GM18502 (cell line): ENCODE measurements around the gene ACSF2.

Experiments used
- ATAC-seq: cut with Tn5 transposase; IDR thresholded peaks from one replicate; pipeline ENCODE4 v1.9.1; 2021; ENCODE audit warnings: mild to moderate bottlenecking; ENCODE audit not compliant: unreplicated experiment, poor library complexity

Gene ACSF2

DNA sequence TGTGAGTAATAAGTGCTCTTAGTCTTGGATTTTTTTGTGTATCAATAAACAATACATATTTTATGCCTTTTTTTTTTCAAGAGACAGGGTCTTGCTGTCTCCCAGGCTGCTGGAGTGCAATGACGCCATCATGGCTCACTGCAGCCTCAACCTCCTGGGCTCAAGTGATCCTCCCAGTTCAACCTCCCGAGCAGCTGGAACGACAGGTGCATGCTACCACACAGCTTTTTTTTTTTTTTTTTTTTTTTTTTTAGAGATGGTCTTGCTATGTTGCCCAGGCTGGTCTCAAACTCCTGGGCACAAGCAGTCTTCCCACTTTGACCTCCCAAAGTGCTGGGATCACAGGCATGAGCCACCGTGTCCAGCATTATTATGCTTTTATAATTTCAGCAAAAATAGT lies 13.0 kb downstream of the ACSF2 start:
- ATAC-seq, result no peak

DNA sequence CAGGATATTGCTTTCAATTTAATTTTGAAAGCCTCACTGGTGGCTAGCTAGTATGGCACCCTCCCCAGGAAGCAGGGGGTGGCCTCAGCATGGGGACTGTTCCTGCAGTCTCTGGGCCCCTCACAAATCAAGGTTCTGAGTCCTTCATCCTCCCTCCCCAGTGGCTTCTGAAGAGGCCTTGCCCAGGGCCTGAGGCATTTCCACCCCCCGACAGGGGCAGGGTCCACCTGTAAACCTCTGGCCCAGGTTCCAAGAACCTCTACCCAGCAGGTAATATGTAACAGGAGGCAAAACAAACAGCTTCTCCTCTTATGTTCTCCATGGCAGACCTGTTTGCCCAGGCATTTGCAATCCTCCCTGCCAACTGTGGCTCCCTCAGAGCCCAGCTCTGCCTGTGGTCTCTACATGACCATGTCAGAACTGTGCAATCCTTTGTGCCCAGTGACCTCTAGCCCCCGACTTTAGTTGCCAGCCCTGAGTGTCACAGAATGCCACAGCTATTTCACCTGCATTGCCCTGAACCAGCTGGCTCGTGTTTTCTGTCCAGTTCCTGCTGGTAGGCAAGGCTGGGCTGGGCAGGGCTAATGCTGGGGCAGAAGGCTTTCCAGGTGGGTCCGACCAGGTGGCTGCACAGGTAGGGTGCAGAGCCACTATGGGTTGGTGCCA lies 14.3 kb downstream of the ACSF2 start:
- no peak for ATAC-seq

DNA sequence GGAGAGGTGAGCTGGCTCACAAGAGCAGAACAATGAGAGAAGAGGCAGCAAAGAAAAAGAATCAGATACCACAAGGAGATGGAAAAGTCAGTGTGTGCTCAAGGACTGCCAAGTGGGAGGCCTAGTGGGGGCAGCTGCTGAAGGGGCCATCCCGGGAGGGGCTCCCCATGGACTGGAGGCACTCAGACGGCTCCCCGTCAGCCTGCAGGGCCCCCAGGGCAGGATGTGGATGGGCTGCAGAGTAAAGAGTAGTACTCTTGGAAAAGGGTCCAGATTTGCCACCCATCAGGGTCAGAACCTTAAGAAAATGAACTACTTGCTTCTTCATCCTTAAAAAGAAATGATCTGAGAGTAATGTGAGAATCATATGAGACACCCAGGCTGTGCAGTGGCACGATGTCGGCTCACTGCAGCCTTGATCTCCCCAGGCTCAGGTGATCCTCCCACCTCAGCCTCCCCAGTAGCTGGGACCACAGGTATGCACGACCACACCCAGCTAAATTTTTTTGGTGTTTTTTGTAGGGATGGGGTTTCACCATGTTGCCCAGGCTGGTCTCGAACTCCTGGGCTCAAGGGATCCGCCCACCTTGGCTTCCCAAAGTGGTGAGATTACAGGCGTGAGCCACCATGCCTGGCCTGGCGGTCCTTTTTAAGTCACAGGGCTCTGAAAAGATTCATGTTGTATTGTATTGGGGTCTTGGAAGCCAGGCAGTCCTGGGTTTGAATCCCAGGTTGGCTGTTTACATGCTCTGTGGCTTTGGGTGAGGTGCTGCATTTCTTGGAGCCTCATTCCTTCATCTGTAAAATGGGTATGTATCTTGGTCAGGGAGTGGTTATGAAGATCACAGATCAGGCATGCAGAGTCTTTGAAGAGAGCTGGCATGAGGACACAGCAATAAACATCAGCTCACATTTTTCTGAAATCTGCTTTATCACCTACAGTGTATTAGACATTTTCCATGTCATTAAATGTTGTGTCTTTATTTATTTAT lies 15.1 kb downstream of the ACSF2 start:
- ATAC-seq, result no peak

DNA sequence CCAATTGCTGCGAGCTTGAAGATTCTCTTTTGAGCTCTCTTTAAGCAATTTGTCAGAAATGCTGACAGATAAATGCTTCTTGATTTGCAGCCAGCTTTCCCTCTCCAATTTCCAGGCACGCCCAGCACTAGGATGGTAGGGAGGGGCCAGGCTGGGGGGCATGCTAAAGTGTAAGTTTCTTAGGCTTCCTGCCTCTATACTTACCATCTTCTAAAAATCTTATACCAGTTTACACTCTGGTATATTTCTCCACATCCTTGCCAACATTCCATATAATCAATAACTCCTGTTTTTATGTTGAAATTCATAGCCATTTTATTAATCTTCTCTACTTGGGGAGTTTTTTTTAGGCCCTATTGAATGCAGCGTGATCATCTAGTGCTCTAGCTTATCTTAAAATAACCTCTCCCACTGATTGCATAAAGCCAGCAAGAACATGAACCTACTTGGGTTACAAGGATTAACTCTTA lies 17.5 kb downstream of the ACSF2 start:
- ATAC-seq, result no peak

DNA sequence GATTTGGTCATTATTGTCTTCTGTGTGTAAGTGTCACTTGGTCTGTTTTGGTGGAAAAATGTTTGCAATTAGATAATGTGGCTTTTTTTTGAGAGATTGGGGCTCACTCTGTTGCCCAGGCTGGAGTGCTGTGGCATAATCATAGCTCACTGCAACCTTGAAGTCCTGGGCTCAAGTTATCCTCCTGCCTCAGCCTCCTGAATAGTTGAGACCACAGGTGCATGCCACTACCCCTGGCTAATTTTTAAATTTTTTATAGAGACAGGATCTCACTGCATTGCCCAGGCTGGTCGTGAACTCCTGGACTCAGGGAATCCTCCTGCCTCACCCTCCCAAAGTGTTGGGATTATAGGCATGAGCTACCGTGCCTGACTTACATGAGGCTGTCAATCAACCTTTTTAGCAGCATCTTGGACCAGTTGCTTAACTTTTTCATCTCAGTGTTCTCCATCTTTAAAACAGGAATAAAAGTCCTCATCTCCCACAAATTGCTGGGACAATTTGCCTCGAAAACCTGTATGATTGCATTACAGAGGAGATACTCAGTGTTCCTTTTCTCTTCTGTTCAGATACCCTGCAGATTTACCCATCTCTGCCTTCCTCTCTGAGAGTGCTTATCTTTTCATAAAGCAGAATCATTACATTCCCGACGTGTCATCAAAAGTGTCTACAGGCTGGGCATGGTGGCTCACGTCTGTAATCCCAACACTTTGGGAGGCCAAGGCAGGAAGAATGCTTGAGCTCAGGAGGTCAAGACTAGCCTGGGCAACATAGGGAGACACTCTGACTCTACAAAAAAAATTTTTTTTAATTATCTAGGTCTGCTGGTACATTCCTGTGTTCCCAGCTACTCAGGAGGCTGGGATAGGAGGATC lies 19.1 kb downstream of the ACSF2 start:
- no peak for ATAC-seq

DNA sequence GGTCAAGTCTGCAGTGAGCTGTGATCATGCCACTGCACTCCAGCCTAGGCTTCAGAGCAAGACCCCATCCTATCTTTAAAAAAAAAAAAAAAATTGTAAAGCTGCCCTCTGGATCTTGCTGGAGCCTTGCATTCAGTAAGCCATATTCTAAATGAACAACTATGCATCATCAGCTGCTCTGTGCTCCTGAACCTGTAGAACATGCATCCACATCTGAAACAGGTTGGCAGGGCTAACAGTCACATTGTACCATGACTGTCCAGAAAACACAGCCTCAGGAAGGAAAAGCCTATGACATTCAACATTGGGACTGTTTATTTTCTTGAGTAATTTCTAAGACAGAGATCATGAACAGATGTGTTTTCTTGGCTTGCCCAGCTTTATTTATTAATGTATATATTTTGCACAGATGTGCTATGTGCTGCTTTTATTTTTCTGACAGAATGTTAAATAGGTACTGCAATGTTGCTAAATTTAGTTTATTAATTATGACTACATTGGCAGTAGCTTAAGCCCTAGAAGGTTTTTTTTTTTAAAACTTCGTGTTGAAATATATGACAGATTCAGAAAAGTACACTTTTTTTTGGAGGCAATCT lies 19.8 kb downstream of the ACSF2 start:
- no peak for ATAC-seq

DNA sequence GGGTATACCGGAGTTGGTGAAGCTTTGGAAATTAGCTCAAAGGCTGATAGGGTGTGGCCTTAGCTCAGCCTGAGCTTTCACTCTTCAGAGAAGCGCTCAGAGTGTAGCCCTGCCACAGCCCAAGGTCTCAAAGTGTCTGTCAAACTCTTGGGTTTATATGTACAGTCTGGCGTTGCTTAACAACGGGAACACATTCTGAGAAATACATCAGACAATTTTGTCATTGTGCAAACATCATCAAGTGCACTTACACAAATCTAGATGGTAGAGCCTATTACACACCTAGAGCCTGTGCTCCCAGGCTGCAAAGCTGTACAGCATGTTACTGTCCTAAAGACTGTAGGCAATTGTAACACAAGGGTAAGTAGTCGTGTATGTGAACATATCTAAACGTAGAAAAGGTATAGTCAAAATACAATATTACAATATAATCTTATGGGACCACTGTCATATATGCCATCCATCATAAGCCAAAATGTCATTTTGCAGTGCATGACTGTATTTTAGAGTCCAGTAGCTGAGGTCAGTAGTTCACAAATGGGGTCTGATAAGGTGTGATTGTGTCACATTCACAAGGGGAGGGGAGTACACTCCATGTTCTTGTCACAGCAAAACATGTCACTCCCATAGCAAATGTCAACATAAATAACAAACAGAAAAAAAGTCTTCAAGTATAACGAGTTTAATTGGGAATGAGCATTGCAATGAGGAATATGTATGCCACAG lies 22.0 kb downstream of the ACSF2 start:
- ATAC-seq, result no peak

DNA sequence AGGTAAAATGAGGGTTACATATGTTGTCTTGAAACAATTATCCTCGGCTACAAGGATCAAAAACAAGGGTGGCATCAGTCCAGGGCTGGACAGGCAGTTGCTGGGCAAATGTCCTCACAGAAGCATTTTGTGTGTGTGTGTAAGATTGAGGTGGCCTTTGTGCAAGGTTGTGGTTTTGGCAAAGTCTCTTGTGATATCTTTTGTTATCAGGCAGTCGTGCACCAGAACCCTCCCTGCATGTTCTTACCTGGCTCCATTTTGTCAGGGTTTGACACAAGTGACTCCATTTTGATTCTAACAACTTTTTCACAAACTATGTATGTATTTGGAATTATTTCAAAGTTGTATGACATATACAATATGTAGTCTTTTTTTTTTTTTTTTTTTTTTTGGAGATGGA lies 22.6 kb downstream of the ACSF2 start:
- ATAC-seq, result no peak

DNA sequence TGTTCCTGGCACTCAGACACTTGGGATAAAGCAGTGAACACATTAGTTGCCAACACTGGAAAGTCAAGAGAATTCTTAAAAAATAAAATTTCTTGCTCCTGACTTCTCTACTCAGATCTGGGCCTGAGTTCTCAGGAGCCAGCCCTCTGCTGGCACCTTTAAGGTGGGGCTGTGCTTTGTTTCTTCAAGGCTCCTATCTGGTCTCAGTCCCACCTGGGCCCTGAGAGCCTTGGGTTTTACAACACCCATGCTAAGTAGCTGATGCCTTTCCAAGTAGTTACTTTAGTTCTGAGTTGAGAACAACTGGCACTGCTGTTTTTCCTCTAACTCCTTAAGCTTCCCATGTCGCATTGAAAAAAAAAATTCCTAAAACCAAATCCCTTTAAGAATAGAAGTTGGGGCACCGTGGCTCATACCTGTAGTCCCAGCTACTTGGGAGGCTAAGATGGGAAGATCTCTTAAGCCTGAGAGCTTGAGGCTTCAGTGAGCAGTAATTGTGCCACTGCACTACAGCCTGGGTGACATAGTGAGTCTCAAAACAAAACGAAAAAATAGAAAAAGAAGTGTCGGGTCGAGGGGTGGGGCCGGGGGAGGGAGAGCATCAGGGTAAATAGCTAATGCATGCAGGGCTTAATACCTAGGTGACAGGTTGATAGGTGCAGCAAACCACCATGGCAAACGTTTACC lies 26.1 kb downstream of the ACSF2 start:
- no peak for ATAC-seq

DNA sequence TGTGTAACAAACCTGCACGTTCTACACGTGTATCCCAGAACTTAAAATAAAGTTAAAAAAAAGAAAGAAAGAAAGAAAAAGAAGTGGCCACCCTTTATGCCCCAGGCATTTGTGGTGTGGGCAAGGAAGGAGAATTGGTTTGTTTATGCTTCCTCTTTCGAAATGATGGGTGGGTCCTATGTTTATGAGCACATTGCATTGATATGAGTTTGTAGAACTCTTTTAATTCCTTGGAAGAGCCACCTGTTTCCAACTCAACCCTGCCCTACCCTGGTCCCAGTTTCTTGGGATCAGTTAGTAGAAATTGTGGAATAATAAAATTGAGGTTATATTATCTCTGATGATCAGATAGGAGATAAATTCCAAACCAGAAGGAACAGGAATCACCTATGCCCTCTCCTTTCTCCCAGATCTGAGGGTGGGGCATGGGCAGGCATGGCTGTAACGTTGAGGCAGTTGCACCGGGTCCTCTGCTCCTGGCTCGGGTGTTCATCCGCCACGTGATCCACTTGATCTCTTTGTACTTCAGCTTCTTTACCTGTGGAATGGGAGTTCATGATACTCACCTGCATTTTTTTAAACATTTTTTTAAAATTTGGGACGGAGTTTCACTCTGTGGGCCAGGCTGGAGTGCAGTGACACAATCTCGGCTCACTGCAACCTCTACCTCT lies 26.7 kb downstream of the ACSF2 start:
- ATAC-seq, result no peak

DNA sequence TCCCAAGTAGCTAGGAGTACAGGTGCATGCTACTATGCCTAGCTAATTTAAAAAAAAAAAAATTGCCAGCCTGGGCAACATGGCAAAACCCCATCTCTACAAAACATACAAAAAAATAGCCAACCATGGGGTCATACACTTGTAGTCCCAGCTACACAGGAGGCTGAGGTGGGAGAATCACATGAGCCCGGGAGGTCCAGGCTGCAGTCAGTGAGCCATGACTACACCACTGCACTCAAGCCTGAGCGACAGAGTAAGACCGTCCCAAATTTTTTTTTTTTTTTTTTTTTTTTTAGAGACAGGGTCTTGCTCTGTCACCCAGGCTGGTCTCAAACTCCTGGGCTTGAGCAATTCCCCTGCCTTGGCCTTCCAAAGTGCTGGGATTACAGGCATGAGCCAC lies 27.9 kb downstream of the ACSF2 start:
- ATAC-seq, result no peak

DNA sequence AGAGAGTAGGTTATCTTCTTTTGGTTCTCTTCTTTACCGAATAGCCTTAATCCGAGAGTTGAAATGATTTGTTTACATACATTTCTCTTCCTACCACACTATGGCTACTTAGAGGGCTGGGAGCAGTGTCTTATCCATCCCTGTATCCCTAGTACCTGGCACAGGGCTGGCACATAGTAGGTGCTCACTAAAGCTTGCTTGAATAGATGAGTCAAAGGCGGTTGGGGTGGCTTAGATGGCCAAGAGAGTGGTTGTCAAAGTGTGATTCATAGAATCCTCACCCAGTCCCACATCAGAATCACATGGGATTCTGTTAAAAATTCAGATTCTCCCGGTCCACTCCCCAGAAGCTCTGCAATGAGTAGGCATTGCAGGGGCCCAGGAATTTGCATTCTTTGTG lies 31.6 kb downstream of the ACSF2 start:
- no peak for ATAC-seq

DNA sequence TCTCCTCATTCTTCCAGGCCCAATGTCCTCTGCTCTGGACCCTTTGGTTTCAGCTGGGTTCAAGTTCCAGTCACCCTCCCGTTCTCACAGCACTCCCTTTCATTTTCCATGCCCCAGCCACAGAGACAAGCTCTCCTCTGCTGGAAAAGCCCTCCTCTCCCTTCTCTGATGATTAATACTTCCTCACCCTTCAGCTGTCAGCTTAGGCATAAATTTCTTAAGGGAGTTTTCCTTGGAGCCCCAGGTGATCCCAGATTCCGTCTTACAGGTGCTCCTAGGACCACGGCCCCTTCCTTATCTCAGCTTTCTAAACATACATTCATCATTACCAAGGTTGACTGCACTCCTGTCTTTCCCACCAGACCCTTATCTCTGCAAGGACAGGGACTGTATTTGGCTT lies 32.3 kb downstream of the ACSF2 start:
- ATAC-seq, result no peak

DNA sequence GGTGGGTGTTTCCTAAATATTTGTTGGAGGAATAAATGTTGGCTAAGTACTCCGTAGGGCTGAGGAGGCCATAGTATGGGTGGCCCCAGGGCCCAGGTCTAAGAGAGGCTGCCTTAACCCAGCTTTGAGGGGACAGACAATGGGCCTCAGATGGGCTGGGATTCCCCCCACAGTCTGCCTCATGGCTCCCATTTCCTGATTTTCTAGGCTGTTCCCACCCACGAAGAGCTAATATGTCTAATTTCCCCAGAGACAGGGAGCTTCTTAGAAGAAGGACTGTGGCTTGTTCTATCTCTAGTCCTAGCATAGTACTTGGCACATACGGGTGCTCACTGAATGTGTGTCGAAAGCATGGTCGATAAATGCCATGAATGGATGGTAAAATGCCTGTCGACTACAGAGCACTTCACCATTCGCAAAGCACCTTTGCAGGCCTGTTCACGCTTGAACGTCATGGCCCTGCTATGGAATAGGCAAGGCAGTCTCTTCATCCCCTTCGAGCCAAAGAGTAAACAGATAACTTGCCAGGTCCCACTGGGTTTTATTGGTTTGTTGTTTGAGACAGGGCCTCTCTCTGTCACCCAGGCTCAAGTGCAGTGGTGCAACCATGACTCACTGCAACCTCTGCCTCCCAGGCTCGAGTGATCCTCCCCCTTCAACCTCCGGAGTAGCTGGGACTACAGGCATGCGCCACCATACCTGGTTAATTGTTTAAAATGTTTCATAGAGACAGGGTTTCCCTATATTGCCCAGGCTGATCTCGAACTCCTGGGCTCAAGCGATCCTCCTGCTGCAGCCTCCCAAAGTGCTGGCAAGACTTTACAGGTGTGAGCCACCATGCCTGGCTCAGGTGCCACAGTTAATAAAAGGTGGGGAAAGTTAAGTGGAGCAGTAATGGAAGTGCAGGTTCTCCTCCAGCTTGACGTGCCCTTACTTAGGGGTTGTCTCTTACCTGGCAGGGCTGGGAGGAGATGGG lies 33.0 kb downstream of the ACSF2 start:
- no peak for ATAC-seq

DNA sequence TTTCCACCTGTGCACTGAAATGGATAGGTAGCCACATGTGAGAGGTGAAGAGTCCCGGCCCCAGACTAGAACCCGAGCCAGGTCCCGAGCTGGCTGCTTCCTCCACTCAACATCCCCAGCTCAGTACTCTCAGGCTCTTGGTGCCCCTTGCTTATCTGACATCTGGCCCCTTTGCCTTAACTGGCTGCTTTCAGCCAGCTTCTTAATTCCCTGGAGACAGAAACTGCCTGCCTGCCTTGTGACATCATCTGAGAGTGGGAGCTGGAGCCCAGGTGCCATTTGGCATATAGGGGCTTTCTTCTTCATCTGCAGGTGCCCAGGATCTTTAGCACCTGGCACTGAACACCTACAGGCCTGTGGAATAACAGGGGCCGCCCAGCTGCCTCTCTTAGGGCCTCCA lies 33.7 kb downstream of the ACSF2 start:
- ATAC-seq, result no peak

DNA sequence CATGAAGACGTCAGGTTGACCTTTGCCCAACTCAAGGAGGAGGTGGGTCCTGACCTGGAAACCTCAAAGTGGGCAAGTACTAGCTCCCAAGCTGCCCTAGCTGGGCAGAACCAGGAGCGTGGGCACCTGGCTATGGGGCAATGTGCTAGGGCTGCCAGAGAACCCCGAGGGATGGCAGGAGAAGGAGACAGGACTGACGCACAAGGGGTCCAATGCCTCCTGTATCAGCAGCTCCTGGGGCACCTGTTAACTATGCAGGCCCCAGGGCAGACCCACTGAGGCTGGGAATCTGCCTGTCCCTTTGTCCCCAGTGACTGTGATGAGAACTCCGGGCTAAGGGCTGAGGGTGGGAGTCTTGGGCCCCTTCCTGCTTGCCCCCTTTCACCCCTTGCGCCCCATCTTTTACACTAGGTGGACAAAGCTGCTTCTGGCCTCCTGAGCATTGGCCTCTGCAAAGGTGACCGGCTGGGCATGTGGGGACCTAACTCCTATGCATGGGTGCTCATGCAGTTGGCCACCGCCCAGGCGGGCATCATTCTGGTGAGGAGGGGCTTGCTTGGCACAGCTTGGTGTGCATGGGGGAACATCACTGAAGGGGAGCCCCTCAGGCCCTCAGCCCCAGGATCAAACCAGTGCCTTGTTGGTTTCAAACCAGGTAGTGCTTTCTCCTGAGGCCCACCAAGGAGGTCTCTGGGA lies 35.0 kb downstream of the ACSF2 start:
- no peak for ATAC-seq
